ENCODE results near the gene TMEM120A. TPM values are rescaled to one million over a fixed set of nuclear protein-coding genes. Genes with fewer than 3 reads are reported as not detected.

TMEM120A gene
- polyA plus RNA-seq, 1 experiment, result 75.2 TPM

- no peak for TF ChIP-seq CTCF (IDR thresholded peaks at IDR 0.05; ENCODE audit: insufficient read depth, low read depth, low read length)
- no peak for DNase-seq (ENCODE audit: low read depth)
- ChIA-PET CTCF (no interaction called here), POLR2A (no interaction called here)
- Histone ChIP-seq H3K27me3 (ENCODE audit: control insufficient read depth, insufficient read depth, low read length) (no peaks in the 10 kb centered on the region), H3K4me3 (ENCODE audit: low read depth, low read length) (no peak overlapping the region), H3K36me3 (ENCODE audit: control insufficient read depth, insufficient read depth, low read length) (peaks cover 36% of the 10 kb centered on the region)
Observed at GRCh38 chr7:75980430-75981202, 13.8 kb downstream of the TMEM120A start.

GRCh38 chr7:75979759-75980429 lies 14.5 kb downstream of the TMEM120A start:
- H3K4me3 ChIP-seq (ENCODE audit: low read depth, low read length), result no peak overlapping the region

GRCh38 chr7:75977743-75978142 lies 16.7 kb downstream of the TMEM120A start:
- H3K27me3 ChIP-seq (ENCODE audit: control insufficient read depth, insufficient read depth, low read length), result no peaks in the 10 kb centered on the region
- H3K36me3 ChIP-seq (ENCODE audit: control insufficient read depth, insufficient read depth, low read length), result peaks cover 19% of the 10 kb centered on the region
- DNase-seq (ENCODE audit: low read depth), result no peak
- ChIA-PET POLR2A (no interaction called here), CTCF (no interaction called here)
- no peak for TF ChIP-seq CTCF (IDR thresholded peaks at IDR 0.05; ENCODE audit: insufficient read depth, low read depth, low read length)
- H3K4me3 ChIP-seq (ENCODE audit: low read depth, low read length), result no peak overlapping the region

More at GRCh38 chr7:75979759-75980429, 14.5 kb downstream of the TMEM120A start:
- no peak for TF ChIP-seq CTCF (IDR thresholded peaks at IDR 0.05; ENCODE audit: insufficient read depth, low read depth, low read length)
- peaks cover 32% of the 10 kb centered on the region for H3K36me3 ChIP-seq (ENCODE audit: control insufficient read depth, insufficient read depth, low read length)
- no peak for DNase-seq (ENCODE audit: low read depth)
- no peaks in the 10 kb centered on the region for H3K27me3 ChIP-seq (ENCODE audit: control insufficient read depth, insufficient read depth, low read length)
- CTCF ChIA-PET, result no interaction called here
- POLR2A ChIA-PET, result no interaction called here

GRCh38 chr7:75971961-75972763 lies 22.2 kb downstream of the TMEM120A start:
- CTCF ChIA-PET, result interaction anchor here (0.6 to 1.3 kb wide), 2 partner anchors 22 to 352 kb away, joined by 3 to 4 read pairs; partner anchors contain the start of gene TMEM120A
- POLR2A ChIA-PET, result no interaction called here
- TF ChIP-seq CTCF (IDR thresholded peaks at IDR 0.05; ENCODE audit: insufficient read depth, low read depth, low read length), result no peak
- no peak for DNase-seq (ENCODE audit: low read depth)
- Histone ChIP-seq H3K36me3 (ENCODE audit: control insufficient read depth, insufficient read depth, low read length) (peaks cover 6% of the 10 kb centered on the region; the same call in 1 of the 2 replicates), H3K27me3 (ENCODE audit: control insufficient read depth, insufficient read depth, low read length) (no peaks in the 10 kb centered on the region), H3K4me3 (ENCODE audit: low read depth, low read length) (no peak overlapping the region)
